HEK293 (cell line): ENCODE measurements around the gene SEPTIN12.
A peak's percentile ranks its signal among the peaks of the same experiment; 100 is the strongest.

Source experiments
- CTCF ChIA-PET: fragments of 350-600 bp; formaldehyde crosslinking; extraction: SDS; loops from one replicate; lab custom pipeline; 2021; ENCODE audit warnings: antibody characterized with exemption; lab: Yijun Ruan, JAX
- POLR2A ChIA-PET: fragments of 300-600 bp; formaldehyde crosslinking; extraction: SDS; loops from one replicate; lab custom pipeline; 2020; ENCODE audit warnings: antibody characterized with exemption, inconsistent platforms; lab: Yijun Ruan, JAX
- H3K27ac ChIP-seq: fragments of 200-500 bp; sonication (Bioruptor generic); 2 replicates; pipeline ENCODE4 v1.5.1; 2014; ENCODE audit warnings: low read depth, low read length, control low read depth, inconsistent platforms; ENCODE audit errors: extremely low read depth
- H3K36me3 ChIP-seq, 2 experiments: fragments of 200-500 bp in 1 of 2; sonication (Bioruptor generic) in 1 of 2; 1 replicate in 1 of 2; 2 replicates in 1 of 2; pipeline ENCODE4 v1.5.1; 2014 to 2017; ENCODE audit warnings: inconsistent platforms in 2 of 2, low read length in 2 of 2; ENCODE audit not compliant: control insufficient read depth in 2 of 2, insufficient read depth in 1 of 2
- H3K4me1 ChIP-seq: fragments of 200-500 bp; sonication (Bioruptor generic); 2 replicates; pipeline ENCODE4 v1.5.1; 2014; ENCODE audit warnings: mild to moderate bottlenecking, low read length, inconsistent platforms; ENCODE audit not compliant: control insufficient read depth, insufficient read depth
- H3K4me3 ChIP-seq: 2 replicates; pipeline ENCODE4 v1.5.1; 2011; ENCODE audit warnings: low read depth, mild to moderate bottlenecking, control low read depth, low read length, moderate library complexity
- H3K9me3 ChIP-seq: fragments of 200-500 bp; sonication (Bioruptor generic); 2 replicates; pipeline ENCODE4 v1.5.1; 2014; ENCODE audit warnings: low read depth, low read length, inconsistent platforms; ENCODE audit not compliant: control insufficient read depth, insufficient read depth
- ATF2 ChIP-seq: fragments of 450-650 bp; formaldehyde crosslinking; IDR thresholded peaks from 2 replicates; pipeline ENCODE4 v1.5.1; 2016; ENCODE audit warnings: missing biosample characterization, missing genetic modification characterization, low read depth
- BCL6B ChIP-seq: fragments of 450-650 bp; formaldehyde crosslinking; IDR thresholded peaks from 2 replicates; pipeline ENCODE4 v1.5.1; 2017; ENCODE audit warnings: missing biosample characterization, missing genetic modification characterization
- FEZF1 ChIP-seq: fragments of 450-650 bp; formaldehyde crosslinking; IDR thresholded peaks from 2 replicates; pipeline ENCODE4 v1.5.1; 2016; ENCODE audit warnings: missing biosample characterization, missing genetic modification characterization
- HIC1 ChIP-seq: fragments of 450-650 bp; formaldehyde crosslinking; IDR thresholded peaks from 2 replicates; pipeline ENCODE4 v1.5.1; 2016; ENCODE audit warnings: missing biosample characterization, missing genetic modification characterization
- INSM2 ChIP-seq: fragments of 450-650 bp; formaldehyde crosslinking; IDR thresholded peaks from 2 replicates; pipeline ENCODE4 v1.5.1; 2016; ENCODE audit warnings: missing biosample characterization, missing genetic modification characterization
- KLF1 ChIP-seq: fragments of 450-650 bp; formaldehyde crosslinking; IDR thresholded peaks from 2 replicates; pipeline ENCODE4 v1.5.1; 2016; ENCODE audit warnings: missing biosample characterization, missing genetic modification characterization
- KLF17 ChIP-seq: fragments of 450-650 bp; formaldehyde crosslinking; IDR thresholded peaks from 2 replicates; pipeline ENCODE4 v1.5.1; 2016; ENCODE audit warnings: missing biosample characterization, missing genetic modification characterization
- KLF9 ChIP-seq: fragments of 450-650 bp; formaldehyde crosslinking; IDR thresholded peaks from 2 replicates; pipeline ENCODE4 v1.5.1; 2016; ENCODE audit warnings: missing biosample characterization, missing genetic modification characterization, low read depth
- SCRT1 ChIP-seq: fragments of 450-650 bp; formaldehyde crosslinking; IDR thresholded peaks from 2 replicates; pipeline ENCODE4 v1.5.1; 2016; ENCODE audit warnings: missing biosample characterization, missing genetic modification characterization, borderline replicate concordance
- ZFP37 ChIP-seq: fragments of 450-650 bp; formaldehyde crosslinking; IDR thresholded peaks from 2 replicates; pipeline ENCODE4 v1.5.1; 2016; ENCODE audit warnings: missing biosample characterization, missing genetic modification characterization
- ZFP69B ChIP-seq: fragments of 450-650 bp; formaldehyde crosslinking; IDR thresholded peaks from 2 replicates; pipeline ENCODE4 v1.5.1; 2016; ENCODE audit warnings: missing biosample characterization, missing genetic modification characterization
- ZIC2 ChIP-seq: fragments of 450-650 bp; formaldehyde crosslinking; IDR thresholded peaks from 2 replicates; pipeline ENCODE4 v1.5.1; 2016; ENCODE audit warnings: missing biosample characterization, missing genetic modification characterization
- ZNF112 ChIP-seq: fragments of 450-650 bp; formaldehyde crosslinking; IDR thresholded peaks from 2 replicates; pipeline ENCODE4 v1.5.0; 2017; ENCODE audit warnings: missing biosample characterization, missing genetic modification characterization
- ZNF121 ChIP-seq: fragments of 450-650 bp; formaldehyde crosslinking; IDR thresholded peaks from 2 replicates; pipeline ENCODE4 v1.5.1; 2016; ENCODE audit warnings: missing biosample characterization, missing genetic modification characterization
- ZNF146 ChIP-seq: fragments of 450-650 bp; formaldehyde crosslinking; IDR thresholded peaks from 2 replicates; pipeline ENCODE4 v1.5.1; 2016; ENCODE audit warnings: missing biosample characterization, missing genetic modification characterization
- ZNF16 ChIP-seq: fragments of 450-650 bp; formaldehyde crosslinking; IDR thresholded peaks from 2 replicates; pipeline ENCODE4 v1.5.1; 2016; ENCODE audit warnings: low read depth, missing biosample characterization, missing genetic modification characterization
- ZNF169 ChIP-seq: fragments of 450-650 bp; formaldehyde crosslinking; IDR thresholded peaks from 2 replicates; pipeline ENCODE4 v1.5.1; 2016; ENCODE audit warnings: missing biosample characterization, missing genetic modification characterization
- ZNF184 ChIP-seq: fragments of 450-650 bp; IDR thresholded peaks from 2 replicates; pipeline ENCODE4 v1.5.1; 2018; ENCODE audit warnings: missing biosample characterization, mild to moderate bottlenecking, missing genetic modification characterization
- ZNF302 ChIP-seq: fragments of 450-650 bp; formaldehyde crosslinking; IDR thresholded peaks from 2 replicates; pipeline ENCODE4 v1.5.1; 2016; ENCODE audit warnings: missing biosample characterization, missing genetic modification characterization, low read depth
- ZNF341 ChIP-seq: fragments of 450-650 bp; formaldehyde crosslinking; IDR thresholded peaks from 2 replicates; pipeline ENCODE4; 2016; ENCODE audit warnings: low read depth, missing biosample characterization, missing genetic modification characterization
- ZNF37A ChIP-seq: fragments of 450-650 bp; IDR thresholded peaks from 2 replicates; pipeline ENCODE4 v1.5.1; 2018; ENCODE audit warnings: missing biosample characterization, missing genetic modification characterization
- ZNF449 ChIP-seq: fragments of 450-650 bp; formaldehyde crosslinking; IDR thresholded peaks from 2 replicates; pipeline ENCODE4 v1.5.1; 2017; ENCODE audit warnings: missing biosample characterization, mild to moderate bottlenecking, missing genetic modification characterization, moderate library complexity
- ZNF548 ChIP-seq: fragments of 450-650 bp; formaldehyde crosslinking; IDR thresholded peaks from 2 replicates; pipeline ENCODE4 v1.5.1; 2016; ENCODE audit warnings: missing biosample characterization, missing genetic modification characterization
- ZNF561 ChIP-seq: fragments of 450-650 bp; IDR thresholded peaks from 2 replicates; pipeline ENCODE4 v1.5.1; 2018; ENCODE audit warnings: missing biosample characterization, missing genetic modification characterization, borderline replicate concordance
- ZNF623 ChIP-seq: fragments of 450-650 bp; formaldehyde crosslinking; IDR thresholded peaks from 2 replicates; pipeline ENCODE4 v1.5.1; 2016; ENCODE audit warnings: missing biosample characterization, missing genetic modification characterization
- ZNF624 ChIP-seq: fragments of 450-650 bp; formaldehyde crosslinking; IDR thresholded peaks from 2 replicates; pipeline ENCODE4 v1.5.1; 2017; ENCODE audit warnings: missing biosample characterization, missing genetic modification characterization
- ZNF626 ChIP-seq: fragments of 450-650 bp; sonication (Bioruptor Pico); formaldehyde crosslinking; IDR thresholded peaks from 2 replicates; pipeline ENCODE4 v1.5.1; 2018; ENCODE audit warnings: missing biosample characterization, missing genetic modification characterization, inconsistent platforms
- ZNF747 ChIP-seq: fragments of 450-650 bp; formaldehyde crosslinking; IDR thresholded peaks from 2 replicates; pipeline ENCODE4 v1.5.1; 2016; ENCODE audit warnings: missing biosample characterization, missing genetic modification characterization
- ZNF837 ChIP-seq: fragments of 450-650 bp; formaldehyde crosslinking; IDR thresholded peaks from 2 replicates; pipeline ENCODE4 v1.5.1; 2016; ENCODE audit warnings: missing biosample characterization, missing genetic modification characterization
- ZNF843 ChIP-seq: fragments of 450-650 bp; formaldehyde crosslinking; IDR thresholded peaks from 2 replicates; pipeline ENCODE4 v1.5.1; 2016; ENCODE audit warnings: missing biosample characterization, missing genetic modification characterization
- ZSCAN30 ChIP-seq: fragments of 450-650 bp; IDR thresholded peaks from 2 replicates; pipeline ENCODE4 v1.5.1; 2018; ENCODE audit warnings: missing biosample characterization, mild to moderate bottlenecking, missing genetic modification characterization, moderate library complexity

The SEPTIN12 gene

GRCh38 chr16:4780235-4780634 lies 7.9 kb downstream of the SEPTIN12 start:
- no peaks in the 10 kb centered on the region for H3K9me3 ChIP-seq
- peaks cover 2% of the 10 kb centered on the region; the same call in 1 of the 2 replicates for H3K4me1 ChIP-seq
- no peak overlapping the region for H3K4me3 ChIP-seq
- ChIA-PET POLR2A (interaction anchor here (2.1 kb wide), 1 partner anchor 11 kb away, joined by 6 read pairs; no protein-coding TSS in a partner anchor), CTCF (interaction anchor here (0.6 to 0.9 kb wide), 3 partner anchors 10 to 156 kb away, joined by 3 read pairs; no protein-coding TSS in a partner anchor)
- H3K36me3 ChIP-seq, result no peaks in the 10 kb centered on the region
- no peak overlapping the region for H3K27ac ChIP-seq
- TF ChIP-seq ATF2 (peak; percentile 74; the same call in 1 of the 2 replicates), SCRT1 (tag by site-specific recombination) (no peak), ZIC2 (tag by site-specific recombination) (no peak), ZNF341 (tag by site-specific recombination) (no peak), HIC1 (tag by site-specific recombination) (0 out of 2 replicates have a peak, but pooled peaks have one; percentile 57), ZNF169 (tag by site-specific recombination) (no peak), ZNF449 (no peak), ZFP37 (no peak), FEZF1 (tag by site-specific recombination) (no peak), INSM2 (tag by site-specific recombination) (peak; percentile 29; the same call in 1 of the 2 replicates), ZNF121 (tag by site-specific recombination) (no peak), ZNF302 (tag by site-specific recombination) (no peak), ZSCAN30 (tag by site-specific recombination) (no peak), ZNF548 (no peak), ZFP69B (tag by site-specific recombination) (0 out of 2 replicates have a peak, but pooled peaks have one; percentile 25), ZNF146 (tag by site-specific recombination) (no peak), ZNF624 (tag by site-specific recombination) (no peak), KLF17 (tag by site-specific recombination) (peak; percentile 87), ZNF626 (tag by site-specific recombination) (no peak), BCL6B (tag by site-specific recombination) (no peak), ZNF561 (no peak), ZNF16 (tag by site-specific recombination) (no peak), ZNF37A (no peak), ZNF843 (no peak), ZNF112 (tag by site-specific recombination) (no peak), KLF1 (tag by site-specific recombination) (peak; percentile 78), ZNF623 (no peak), ZNF184 (tag by site-specific recombination) (peak; percentile 78; the same call in 1 of the 2 replicates), ZNF837 (tag by site-specific recombination) (no peak), KLF9 (no peak; the same call in 1 of the 2 replicates), ZNF747 (tag by site-specific recombination) (no peak)
